ENCODE measurements around the gene FNDC8. TPM values are rescaled to one million over a fixed set of nuclear protein-coding genes. Genes with fewer than 3 reads are reported as not detected.

Gene FNDC8
- total and polyA plus RNA-seq, 9 of the 15 experiments (the other 6 are each of a cell fraction or from before 2014, with no cell fraction given) = 0.04 TPM; not detected in 8

DNA sequence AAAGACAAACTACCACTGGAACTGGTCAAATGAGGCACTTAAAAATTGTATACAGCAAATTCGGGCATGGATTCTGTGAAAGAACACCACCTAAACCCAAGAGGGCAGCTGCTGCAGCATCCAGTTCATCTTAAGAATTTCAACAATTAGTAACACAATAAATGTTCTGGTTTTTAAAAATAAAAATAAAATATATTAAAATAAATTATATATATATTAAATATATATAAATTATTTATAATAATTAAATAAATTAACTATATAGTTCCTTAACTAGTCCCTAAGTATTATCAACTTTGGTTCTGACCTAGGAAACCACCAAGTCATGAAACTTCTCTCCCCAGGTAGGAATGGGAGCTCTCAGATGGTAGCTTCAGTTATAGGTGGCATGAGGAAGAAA lies 44.5 kb upstream of the FNDC8 start:
- H3K9me1 ChIP-seq (ENCODE audit: control insufficient read depth, insufficient read depth, low read length) = no peaks in the 10 kb centered on the region
- H3K4me2 ChIP-seq (ENCODE audit: insufficient read depth, low read length) = no peak overlapping the region
- no peak for TF ChIP-seq DMBX1 (CRISPR knock-in tag; IDR thresholded peaks at IDR 0.05; ENCODE audit: borderline replicate concordance)
- TF ChIP-seq RBM14 (IDR thresholded peaks at IDR 0.05; ENCODE audit: borderline replicate concordance, insufficient read depth, low read depth, low read length) = no peak
- no peak for TF ChIP-seq POLR2G (IDR thresholded peaks at IDR 0.05; ENCODE audit: low read depth, low read length)
- no peak for TF ChIP-seq NR1H2 (CRISPR knock-in tag; IDR thresholded peaks at IDR 0.05)
- no peak for TF ChIP-seq POLR2AphosphoS2 (IDR thresholded peaks at IDR 0.05; ENCODE audit: low read length)
- no peak for TF ChIP-seq ETV6 (IDR thresholded peaks at IDR 0.05; ENCODE audit: borderline replicate concordance in 1 of 2, low read depth in 2 of 2, low read length in 1 of 2)
- TF ChIP-seq ETV6 (CRISPR knock-in tag; IDR thresholded peaks at IDR 0.05; ENCODE audit: borderline replicate concordance) = no peak
- no peak for TF ChIP-seq SREBF2 (CRISPR knock-in tag; IDR thresholded peaks at IDR 0.05)
- TF ChIP-seq, protein P1, sequence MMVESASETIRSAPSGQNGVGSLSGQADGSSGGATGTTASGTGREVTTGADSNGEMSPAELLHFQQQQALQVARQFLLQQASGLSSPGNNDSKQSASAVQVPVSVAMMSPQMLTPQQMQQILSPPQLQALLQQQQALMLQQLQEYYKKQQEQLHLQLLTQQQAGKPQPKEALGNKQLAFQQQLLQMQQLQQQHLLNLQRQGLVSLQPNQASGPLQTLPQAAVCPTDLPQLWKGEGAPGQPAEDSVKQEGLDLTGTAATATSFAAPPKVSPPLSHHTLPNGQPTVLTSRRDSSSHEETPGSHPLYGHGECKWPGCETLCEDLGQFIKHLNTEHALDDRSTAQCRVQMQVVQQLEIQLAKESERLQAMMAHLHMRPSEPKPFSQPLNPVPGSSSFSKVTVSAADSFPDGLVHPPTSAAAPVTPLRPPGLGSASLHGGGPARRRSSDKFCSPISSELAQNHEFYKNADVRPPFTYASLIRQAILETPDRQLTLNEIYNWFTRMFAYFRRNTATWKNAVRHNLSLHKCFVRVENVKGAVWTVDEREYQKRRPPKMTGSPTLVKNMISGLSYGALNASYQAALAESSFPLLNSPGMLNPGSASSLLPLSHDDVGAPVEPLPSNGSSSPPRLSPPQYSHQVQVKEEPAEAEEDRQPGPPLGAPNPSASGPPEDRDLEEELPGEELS (CRISPR knock-in tag; IDR thresholded peaks at IDR 0.05; ENCODE audit: borderline replicate concordance) = no peak
- TF ChIP-seq SUPT5H (IDR thresholded peaks at IDR 0.05) = no peak
- TF ChIP-seq JUND (IDR thresholded peaks at IDR 0.05; ENCODE audit: borderline replicate concordance, low read depth, low read length) = no peak
- TF ChIP-seq JUND (tag; IDR thresholded peaks at IDR 0.05; ENCODE audit: borderline replicate concordance, low read depth, low read length) = no peak
- TF ChIP-seq, protein P2, sequence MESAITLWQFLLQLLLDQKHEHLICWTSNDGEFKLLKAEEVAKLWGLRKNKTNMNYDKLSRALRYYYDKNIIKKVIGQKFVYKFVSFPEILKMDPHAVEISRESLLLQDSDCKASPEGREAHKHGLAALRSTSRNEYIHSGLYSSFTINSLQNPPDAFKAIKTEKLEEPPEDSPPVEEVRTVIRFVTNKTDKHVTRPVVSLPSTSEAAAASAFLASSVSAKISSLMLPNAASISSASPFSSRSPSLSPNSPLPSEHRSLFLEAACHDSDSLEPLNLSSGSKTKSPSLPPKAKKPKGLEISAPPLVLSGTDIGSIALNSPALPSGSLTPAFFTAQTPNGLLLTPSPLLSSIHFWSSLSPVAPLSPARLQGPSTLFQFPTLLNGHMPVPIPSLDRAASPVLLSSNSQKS (CRISPR knock-in tag; IDR thresholded peaks at IDR 0.05) = no peak
- no peak overlapping the region for H3K4me3 ChIP-seq
- BruUV-seq (replicated peaks) = no TSS peak
- FAIRE-seq (no peak), ATAC-seq (no peak), DNase-seq (ENCODE audit: extremely low read depth in 1 of 4, low spot score in 3 of 4) (no peak)
- no peak overlapping the region for H3K9ac ChIP-seq (ENCODE audit: insufficient read depth in 1 of 2, low read depth in 2 of 2, low read length in 2 of 2)
- H3K9me3 ChIP-seq (replicated peaks; ENCODE audit: control insufficient read depth, insufficient read depth, low read depth, low read length) = no peaks in the 10 kb centered on the region
- POLR2A ChIA-PET = interaction anchor here (0.7 to 1.4 kb wide), 4 partner anchors 9 to 23 kb away, joined by 3 to 6 read pairs (median 3); partner anchors contain the start of gene RFFL
- in situ Hi-C loops (cut with MboI) = no loop called here
- peaks cover 8% of the 10 kb centered on the region; the same call in 1 of the 2 replicates for H4K20me1 ChIP-seq (replicated peaks; ENCODE audit: control insufficient read depth, insufficient read depth, low read length)
- no peaks in the 10 kb centered on the region for H3K36me3 ChIP-seq (ENCODE audit: control insufficient read depth, insufficient read depth, low read length)
- H3K27me3 ChIP-seq (ENCODE audit: control insufficient read depth in 2 of 2, insufficient read depth in 2 of 2, low read length in 2 of 2) = no peaks in the 10 kb centered on the region
- CTCF ChIA-PET (ENCODE audit: low intra/inter-chr PET ratio) = no interaction called here
- intact Hi-C loops (cut with micrococcal nuclease) = no loop called here
- H2AFZ ChIP-seq (ENCODE audit: low read depth, low read length) = no peak overlapping the region
- 57% methylated on average over 1 of the region's 1 CpG for WGBS (ENCODE audit: insufficient coverage, low coverage, missing lambda C conversion rate)
- no peak overlapping the region for H3K27ac ChIP-seq (ENCODE audit: extremely low read depth, low read depth, low read length)
- peaks cover 20% of the 10 kb centered on the region; the same call in 2 of the 3 replicates for H3K79me2 ChIP-seq (ENCODE audit: control insufficient read depth, insufficient read depth, low read length)
- peaks cover 0 to 15% of the 10 kb centered on the region in 2 experiments; a peak in 2 of 5 replicates for H3K4me1 ChIP-seq (replicated peaks in 1 of 2; ENCODE audit: control insufficient read depth in 2 of 2, insufficient read depth in 2 of 2, low read length in 2 of 2)
